ENCODE results near the gene EDN2. TPM values are rescaled to one million over a fixed set of nuclear protein-coding genes. Genes with fewer than 3 reads are reported as not detected.

Gene EDN2
- total and polyA plus RNA-seq, 2 experiments from 2014 or later = 0.40 to 2.3 TPM

- Histone ChIP-seq H3K27ac (no peak overlapping the region), H3K9me3 (ENCODE audit: low read depth) (no peaks in the 10 kb centered on the region), H4K20me1 (ENCODE audit: insufficient read depth, poor library complexity, severe bottlenecking) (no peaks in the 10 kb centered on the region), H3K79me2 (no peaks in the 10 kb centered on the region), H3K4me1 (ENCODE audit: insufficient read depth) (peaks cover 10% of the 10 kb centered on the region), H3K36me3 (replicated peaks; ENCODE audit: insufficient read depth, low read depth) (no peaks in the 10 kb centered on the region), H3K27me3 (peaks cover 2% of the 10 kb centered on the region), H3K4me3 (no peak overlapping the region), H3K9me2 (replicated peaks; ENCODE audit: insufficient read depth) (no peaks in the 10 kb centered on the region), H2AFZ (no peak overlapping the region), H3K4me2 (no peak overlapping the region)
- WGBS (ENCODE audit: low lambda C conversion rate, missing lambda C conversion rate) = 87% methylated on average over 5 of the region's 5 CpGs
- DNase-seq (ENCODE audit: low spot score) = no peak
- no peak for TF ChIP-seq EZH2phosphoT487 (IDR thresholded peaks at IDR 0.05; ENCODE audit: low read depth, severe bottlenecking, unreplicated experiment)
- no peak for TF ChIP-seq EZH2 (IDR thresholded peaks at IDR 0.05; ENCODE audit: borderline replicate concordance)
- no peak for TF ChIP-seq CTCF (IDR thresholded peaks at IDR 0.05; ENCODE audit: poor library complexity)
These were observed 54.8 kb downstream of the EDN2 start for GRCh38 chr1:41429641-41430035.

Small RNAs within 50 kb of the gene (small RNA-seq; reads per million reads assigned to genes)
- not detected for gene RNA5SP45

Other genes starting within 250 kb of the EDN2 start
- gene SCMH1, start 242.4 kb downstream of the EDN2 start, total RNA-seq = 42.8 and 52.3 TPM in 2 replicates
- 48.1 and 55.9 TPM in 2 replicates for gene SCMH1, start 242.4 kb downstream of the EDN2 start, polyA plus RNA-seq
- 0.80 and 1.4 TPM in 2 replicates for gene FOXO6, start 123.2 kb downstream of the EDN2 start, total RNA-seq
- 4.2 and 5.0 TPM in 2 replicates for gene FOXO6, start 123.2 kb downstream of the EDN2 start, polyA plus RNA-seq